ENCODE results near the gene PID1.

GRCh38 chr2:229257985-229258384, 13.1 kb downstream of the PID1 start:
- no peak for TF ChIP-seq CTCF (IDR thresholded peaks at IDR 0.05)
- TF ChIP-seq USF2 (IDR thresholded peaks at IDR 0.05; ENCODE audit: borderline replicate concordance, low read depth, low read length): no peak
